ENCODE data around the gene ATP8B1.

ATP8B1 gene

GRCh38 chr18:57771193-57771592, 31.9 kb downstream of the ATP8B1 start:
- no peak for TF ChIP-seq CTCF (conservative IDR thresholded peaks at IDR 0.05; ENCODE audit: control insufficient read depth, insufficient read depth, low read depth, low read length)
- no peak for DNase-seq (ENCODE audit: low read depth)
- H3K4me3 ChIP-seq (ENCODE audit: control insufficient read depth, low read depth, low read length) = no peak overlapping the region

DNA sequence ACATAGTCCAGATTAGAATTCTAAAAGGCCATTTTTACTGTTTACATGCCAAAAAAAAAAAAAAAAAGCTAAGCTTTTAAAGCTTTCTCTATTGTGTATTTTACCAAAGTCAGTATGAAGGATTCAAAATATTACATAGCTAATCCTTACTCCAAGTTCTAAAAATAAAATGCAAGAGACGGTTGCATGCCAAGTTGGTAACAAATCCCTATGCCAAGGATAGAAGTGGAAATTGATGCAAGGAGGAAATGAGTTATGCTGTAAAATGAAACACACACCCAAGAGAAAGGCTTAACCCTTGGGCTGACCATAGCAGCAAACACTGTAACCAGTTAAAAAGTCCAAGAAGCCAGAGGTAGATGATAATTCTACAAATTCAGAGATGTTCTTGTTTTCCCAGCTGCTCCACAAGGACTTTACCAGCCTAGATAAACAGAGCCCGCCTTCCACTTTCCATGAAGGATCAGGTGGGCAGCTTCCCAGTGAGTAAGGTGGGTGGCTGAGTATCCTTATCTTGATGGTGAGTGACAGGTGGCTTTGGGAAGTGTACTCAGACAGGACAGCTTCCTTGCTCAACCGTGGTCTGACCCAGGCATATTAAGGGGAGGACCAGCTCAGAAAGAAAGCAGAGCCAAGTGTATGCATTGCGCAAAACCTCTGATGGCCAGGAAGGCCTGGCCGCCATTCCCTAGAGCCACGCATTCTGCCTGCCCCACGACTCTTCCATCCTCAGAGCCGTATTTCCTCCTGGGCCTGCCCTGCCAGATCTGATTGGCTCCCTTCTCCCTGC, 34.4 kb downstream of the ATP8B1 start:
- no peak for TF ChIP-seq CTCF (conservative IDR thresholded peaks at IDR 0.05; ENCODE audit: control insufficient read depth, insufficient read depth, low read depth, low read length)
- no peak overlapping the region for H3K4me3 ChIP-seq (ENCODE audit: control insufficient read depth, low read depth, low read length)
- peak; percentile 45 for DNase-seq (ENCODE audit: low read depth)

- no peak overlapping the region for H3K4me3 ChIP-seq (ENCODE audit: control insufficient read depth, low read depth, low read length)
- no peak for TF ChIP-seq CTCF (conservative IDR thresholded peaks at IDR 0.05; ENCODE audit: control insufficient read depth, insufficient read depth, low read depth, low read length)
- no peak for DNase-seq (ENCODE audit: low read depth)
Measured at GRCh38 chr18:57767259-57768050, 35.7 kb downstream of the ATP8B1 start.

- TF ChIP-seq CTCF (conservative IDR thresholded peaks at IDR 0.05; ENCODE audit: control insufficient read depth, insufficient read depth, low read depth, low read length) = no peak
- H3K4me3 ChIP-seq (ENCODE audit: control insufficient read depth, low read depth, low read length) = no peak overlapping the region
- no peak for DNase-seq (ENCODE audit: low read depth)
Measured at GRCh38 chr18:57764995-57765394, 38.1 kb downstream of the ATP8B1 start.

GRCh38 chr18:57764087-57764486, 39.0 kb downstream of the ATP8B1 start:
- TF ChIP-seq CTCF (conservative IDR thresholded peaks at IDR 0.05; ENCODE audit: control insufficient read depth, insufficient read depth, low read depth, low read length) = no peak
- DNase-seq (ENCODE audit: low read depth) = no peak
- no peak overlapping the region for H3K4me3 ChIP-seq (ENCODE audit: control insufficient read depth, low read depth, low read length)

DNA sequence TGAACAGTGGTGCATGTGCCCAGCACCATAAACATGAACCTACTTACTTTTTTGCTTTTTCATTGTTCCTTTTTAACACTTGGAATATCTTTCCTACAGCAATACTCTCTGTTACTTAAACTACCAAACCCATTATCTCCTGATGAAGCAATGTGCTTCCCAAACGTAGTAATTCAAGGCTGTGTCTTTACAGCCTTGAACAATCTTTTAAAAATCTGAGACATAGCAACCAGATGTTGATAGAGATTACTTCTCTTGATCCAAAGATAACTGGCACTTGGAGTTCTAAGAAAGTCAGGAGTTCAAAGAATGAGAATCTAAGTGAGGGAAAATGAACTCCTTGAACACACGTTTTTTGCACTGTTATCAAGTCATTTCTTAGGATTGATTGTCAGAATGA, 40.4 kb downstream of the ATP8B1 start:
- H3K4me3 ChIP-seq (ENCODE audit: control insufficient read depth, low read depth, low read length) = no peak overlapping the region
- TF ChIP-seq CTCF (conservative IDR thresholded peaks at IDR 0.05; ENCODE audit: control insufficient read depth, insufficient read depth, low read depth, low read length) = no peak
- no peak for DNase-seq (ENCODE audit: low read depth)

Data from fibroblast of mammary gland (primary cell).